Ureter (tissue), 1 donor: ENCODE results near the gene APOA4. TPM values are rescaled to one million over a fixed set of nuclear protein-coding genes. Genes with fewer than 3 reads are reported as not detected.

ENCODE experiments used
- DNase-seq: peaks from one replicate; pipeline ENCODE4 v3.0.0-alpha.2; 2020; ENCODE audit warnings: low spot score
- total RNA-seq: library from RNA; stranded (reverse); gene quantifications from one replicate; pipeline ENCODE4 v1.2.4, GENCODE V29; 2023
- donor health status: DM: yes; HTN: yes; CAD: no.

APOA4 gene
- total RNA-seq, result not detected

- DNase-seq, result no peak
Observed at GRCh38 chr11:116823031-116823843, at the start of gene APOA4. TSS of gene APOA4 (minus strand) at chr11:116823304. CDS start at chr11:116823191, 113 bp downstream.

- DNase-seq, result no peak
Observed at GRCh38 chr11:116871248-116871647, 48.1 kb upstream of the APOA4 start.

- no peak for DNase-seq
Observed at GRCh38 chr11:116870054-116870453, 47.0 kb upstream of the APOA4 start.

DNA sequence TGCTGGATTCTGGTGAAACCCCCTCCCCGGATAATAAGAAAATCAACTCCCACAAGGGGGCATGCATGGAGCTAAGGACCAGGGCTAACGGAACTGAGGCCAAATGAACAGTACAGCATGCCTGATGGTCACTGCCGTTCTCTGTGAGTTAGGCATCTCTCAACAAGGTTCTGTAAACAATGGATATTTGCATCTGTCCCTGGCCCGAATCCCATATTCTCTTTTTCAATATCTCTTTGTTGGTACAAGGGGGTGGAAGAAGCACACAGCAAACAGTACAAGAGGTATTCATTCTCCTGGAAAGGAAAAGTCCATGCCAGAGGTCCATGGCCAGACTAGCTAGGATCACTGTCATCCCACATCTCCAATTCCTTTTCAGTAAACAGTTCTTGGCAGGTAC, 46.5 kb upstream of the APOA4 start:
- no peak for DNase-seq

GRCh38 chr11:116868066-116868465, 45.0 kb upstream of the APOA4 start:
- no peak for DNase-seq

GRCh38 chr11:116867619-116868018, 44.5 kb upstream of the APOA4 start:
- DNase-seq, result no peak

GRCh38 chr11:116866804-116867455, 43.8 kb upstream of the APOA4 start:
- DNase-seq, result no peak

DNA sequence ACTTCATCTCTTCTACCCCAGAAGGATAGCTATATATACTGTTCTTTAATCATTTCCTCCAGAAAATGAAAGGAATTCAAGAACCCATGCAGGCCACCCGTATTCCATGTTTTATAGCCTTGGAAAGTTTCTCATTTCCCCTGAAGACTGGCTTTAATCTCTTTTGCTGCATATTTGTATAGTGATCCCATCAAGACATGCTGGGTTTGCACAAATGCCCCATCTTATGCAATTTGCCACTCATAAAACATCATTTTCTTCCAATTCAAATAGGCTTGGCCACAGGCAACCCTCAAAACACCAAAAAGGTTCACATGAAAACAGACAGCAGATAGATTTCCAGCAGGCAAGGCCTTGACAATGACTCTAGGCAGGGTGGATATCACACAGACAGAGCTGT, 42.6 kb upstream of the APOA4 start:
- DNase-seq, result no peak

DNA sequence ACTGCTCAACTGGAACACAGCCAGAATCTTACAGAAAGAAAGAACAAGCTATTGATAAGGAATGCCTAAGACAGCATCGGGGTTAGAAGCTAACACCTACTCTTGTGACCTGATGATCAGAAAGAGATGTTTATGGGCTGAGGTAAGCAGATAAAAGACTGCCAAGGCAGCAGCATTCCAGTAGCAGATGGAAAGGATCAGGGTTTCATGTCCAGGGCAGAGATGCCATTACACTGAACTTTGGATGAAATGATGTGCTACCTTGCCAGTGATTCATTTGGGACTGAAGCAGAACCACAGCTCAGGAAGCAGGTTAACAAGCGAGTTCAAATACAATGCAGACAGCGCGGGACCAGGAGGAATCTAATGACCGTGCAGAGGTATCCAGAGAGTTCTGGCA, 41.4 kb upstream of the APOA4 start:
- DNase-seq, result no peak

GRCh38 chr11:116862951-116863350, 39.8 kb upstream of the APOA4 start:
- no peak for DNase-seq

DNA sequence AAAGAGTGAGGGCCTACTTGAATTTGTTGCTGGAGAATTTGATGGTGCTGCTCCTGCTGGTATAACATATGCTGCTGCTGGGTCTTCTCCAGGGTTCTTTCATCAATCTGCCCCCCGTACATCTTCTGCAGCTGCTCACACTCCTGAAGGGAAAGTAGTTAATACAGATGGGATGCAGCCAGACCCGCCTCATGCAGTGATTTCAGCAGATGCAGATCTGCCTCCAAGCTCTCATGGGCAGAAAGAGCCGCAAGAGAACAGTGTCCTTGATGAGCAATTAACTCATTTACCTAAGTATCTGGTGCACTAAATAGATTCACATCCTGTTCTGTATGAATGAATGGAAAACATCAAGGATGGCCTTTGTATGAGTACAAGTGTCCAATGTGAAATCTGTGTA, 39.1 kb upstream of the APOA4 start:
- no peak for DNase-seq

GRCh38 chr11:116861539-116861938, 38.4 kb upstream of the APOA4 start:
- DNase-seq, result no peak

- DNase-seq, result no peak
Observed at GRCh38 chr11:116860303-116860702, 37.2 kb upstream of the APOA4 start.

- DNase-seq, result no peak
Observed at GRCh38 chr11:116859175-116859574, 36.1 kb upstream of the APOA4 start.

DNA sequence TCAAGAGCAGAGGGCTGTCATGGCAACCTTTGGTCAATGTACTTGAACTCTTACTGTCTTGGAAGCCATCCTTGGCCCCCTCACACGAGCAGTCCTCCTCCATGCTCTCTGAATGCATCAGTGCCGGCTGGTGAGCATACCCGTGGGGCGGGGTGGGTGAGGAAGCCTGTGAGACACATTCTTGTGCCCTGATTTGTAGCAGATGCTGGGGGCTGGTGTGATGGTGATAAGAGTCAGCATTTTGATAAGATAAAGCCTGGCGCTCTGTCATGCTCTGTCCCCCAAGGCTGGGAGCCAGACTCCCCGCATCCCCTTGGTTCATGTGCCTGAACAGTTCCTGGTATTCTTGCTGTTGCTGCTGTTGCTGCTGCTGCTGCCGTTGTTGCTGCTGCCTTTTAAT, 34.8 kb upstream of the APOA4 start:
- DNase-seq, result no peak

- DNase-seq, result no peak
Observed at GRCh38 chr11:116857316-116857715, 34.2 kb upstream of the APOA4 start.

DNA sequence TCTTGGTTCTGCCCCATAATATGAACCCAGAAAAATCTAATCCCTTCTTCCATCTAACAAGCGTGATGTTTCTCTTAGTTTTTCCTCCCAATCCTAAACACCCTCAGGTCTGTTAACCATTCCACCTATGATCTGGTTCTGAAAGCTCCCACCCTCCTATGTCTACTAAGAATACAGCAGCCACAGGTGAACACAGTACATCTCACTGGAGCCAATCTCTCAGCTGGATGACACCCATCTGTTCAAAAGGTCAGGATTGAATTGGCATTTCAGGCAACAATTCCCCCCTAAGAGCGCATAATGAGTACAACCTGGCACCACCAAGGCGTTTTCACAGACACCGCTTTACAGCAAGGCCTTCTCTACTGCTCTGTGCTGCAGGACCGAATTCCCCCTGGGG, 33.3 kb upstream of the APOA4 start:
- DNase-seq, result no peak

GRCh38 chr11:116855413-116855812, 32.3 kb upstream of the APOA4 start:
- DNase-seq, result no peak

- DNase-seq, result no peak
Observed at GRCh38 chr11:116853461-116854073, 30.5 kb upstream of the APOA4 start.

- DNase-seq, result no peak
Observed at GRCh38 chr11:116852261-116853031, 29.3 kb upstream of the APOA4 start.

GRCh38 chr11:116851626-116852025, 28.5 kb upstream of the APOA4 start:
- no peak for DNase-seq

- no peak for DNase-seq
Observed at GRCh38 chr11:116849486-116849885, 26.4 kb upstream of the APOA4 start.
